ENCODE measurements around the gene MSL2.
"Not testable (repeated sequence)": the region's sequence is repeated elsewhere in the genome, so short reads cannot be mapped to it uniquely, and the experiment has no call there.

The MSL2 gene

DNA sequence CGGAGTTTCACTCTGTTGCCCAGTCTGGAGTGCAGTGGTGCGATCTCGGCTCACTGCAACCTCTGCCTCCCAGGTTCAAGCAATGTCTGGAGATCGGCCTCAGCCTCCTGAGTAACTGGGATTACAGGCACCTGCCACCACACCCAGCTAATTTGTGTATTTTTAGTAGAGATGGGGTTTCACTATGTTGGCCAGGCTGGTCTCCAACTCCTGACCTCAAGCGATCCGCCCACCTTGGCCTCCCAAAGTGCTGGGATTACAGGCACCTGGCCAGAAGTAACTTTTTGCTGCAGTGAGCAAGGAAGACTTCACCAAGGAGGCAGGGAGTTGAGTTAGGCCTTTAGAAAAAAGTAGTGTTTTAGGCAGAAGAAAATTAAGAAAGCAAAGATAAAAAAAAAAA is 3.9 kb downstream of the MSL2 start:
- not testable (repeated sequence) for DNase-seq

DNA sequence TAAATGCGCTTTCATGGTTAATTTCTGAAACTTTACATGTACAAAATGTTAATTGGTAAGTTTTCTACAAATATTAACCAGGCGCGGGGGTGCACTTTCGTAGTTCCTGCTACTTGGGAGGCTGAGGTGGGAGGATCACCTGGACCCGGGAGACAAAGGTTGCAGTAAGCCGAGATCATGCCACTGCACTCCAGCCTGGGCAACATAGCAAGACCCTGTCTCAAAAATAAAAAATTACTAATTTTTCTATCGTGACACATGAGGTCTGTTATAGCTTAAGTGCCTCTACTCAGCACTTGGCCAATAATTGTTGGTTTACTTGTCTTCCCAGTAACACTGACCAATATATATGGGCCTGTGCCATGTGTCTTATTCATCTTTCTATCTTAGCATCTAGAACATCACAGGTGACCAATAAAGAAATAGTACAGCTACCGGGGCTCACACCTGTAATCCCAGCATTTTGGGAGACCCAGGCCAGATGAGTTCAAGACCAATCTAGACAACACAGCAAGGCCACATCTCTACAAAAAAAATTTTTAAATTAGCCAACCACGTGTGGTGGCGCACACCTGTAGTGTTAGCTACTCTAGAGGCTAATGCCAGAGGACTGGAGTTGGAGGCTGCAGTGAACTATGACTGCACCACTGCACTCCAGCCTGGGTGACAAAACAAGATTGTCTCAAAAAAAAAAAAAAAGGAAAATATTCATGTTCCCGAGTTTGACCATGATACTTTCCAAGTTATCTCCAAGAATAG is 6.1 kb downstream of the MSL2 start:
- DNase-seq: no peak

DNA sequence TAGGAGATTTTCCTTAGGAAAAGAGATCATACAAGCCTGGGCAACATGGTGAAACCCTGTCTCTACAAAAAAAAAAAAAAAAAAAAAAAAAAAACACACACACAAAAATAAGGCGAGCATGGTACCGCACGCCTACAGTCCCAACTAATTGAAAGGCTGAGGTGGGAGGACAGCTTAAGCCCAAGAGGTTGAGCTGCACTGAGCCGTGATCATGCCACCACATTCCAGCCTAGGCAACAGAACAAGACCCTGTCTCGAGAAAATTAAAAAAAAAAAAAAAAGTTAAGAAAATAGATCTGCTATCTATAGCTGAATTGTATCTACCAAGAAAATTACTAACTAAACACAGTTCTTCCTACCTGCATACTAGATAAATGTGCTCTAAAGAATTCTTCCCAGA is 7.1 kb downstream of the MSL2 start:
- DNase-seq: no peak

DNA sequence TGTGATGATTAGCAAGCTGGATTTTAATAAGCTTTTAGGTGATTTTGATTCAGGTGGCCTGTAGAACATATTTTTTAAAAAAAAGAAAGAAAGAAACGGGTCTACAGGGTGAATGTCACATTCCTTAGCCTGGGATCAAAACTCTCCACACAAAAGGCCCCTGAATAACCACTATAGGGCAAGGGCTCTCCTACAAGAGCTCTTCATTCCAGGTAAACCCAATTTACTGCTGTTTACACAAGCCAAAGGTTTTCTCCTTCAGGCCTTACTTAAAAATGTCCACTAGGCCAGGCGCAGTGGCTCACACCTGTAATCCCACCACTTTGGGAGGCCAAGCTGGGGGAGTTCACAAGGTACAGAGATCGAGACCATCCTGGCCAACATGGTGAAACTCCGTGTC is 8.3 kb downstream of the MSL2 start:
- DNase-seq: no peak

DNA sequence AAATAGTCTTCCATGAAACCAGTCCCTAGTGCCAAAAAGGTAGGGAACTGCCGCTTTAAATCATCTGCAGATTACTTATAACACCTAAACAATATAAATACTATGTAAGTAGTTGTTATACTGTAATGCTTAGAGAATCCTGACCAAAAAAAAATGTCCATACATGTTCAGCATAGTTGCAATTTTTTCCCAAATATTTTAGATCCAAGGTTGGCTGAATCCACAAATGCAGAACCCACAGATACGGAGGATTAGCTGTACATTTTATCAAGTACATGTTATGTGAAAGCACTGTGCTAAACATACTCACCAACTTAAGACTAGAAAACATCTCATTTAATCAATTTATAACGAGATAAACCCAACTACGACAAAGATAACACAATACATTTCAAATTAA is 9.3 kb downstream of the MSL2 start:
- no peak for DNase-seq

DNA sequence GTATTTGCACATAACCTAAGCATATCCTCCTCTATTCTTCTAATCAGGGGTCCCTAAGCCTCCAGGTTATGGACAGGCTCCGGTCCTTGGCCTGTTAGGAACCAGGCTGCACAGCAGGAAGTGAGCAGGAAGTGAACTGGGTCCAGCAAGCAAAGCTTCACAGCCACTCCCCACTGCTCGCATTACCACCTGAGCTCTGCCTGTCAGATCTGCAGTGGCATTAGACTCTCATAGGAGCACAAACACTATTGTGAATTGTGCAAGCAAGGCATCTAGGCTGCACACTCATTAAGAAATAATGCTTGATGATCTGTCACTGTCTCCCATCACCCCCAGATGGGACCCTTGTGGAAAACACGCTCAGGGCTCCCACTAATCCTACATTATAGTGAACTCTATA is 9.8 kb downstream of the MSL2 start:
- no peak for DNase-seq

DNA sequence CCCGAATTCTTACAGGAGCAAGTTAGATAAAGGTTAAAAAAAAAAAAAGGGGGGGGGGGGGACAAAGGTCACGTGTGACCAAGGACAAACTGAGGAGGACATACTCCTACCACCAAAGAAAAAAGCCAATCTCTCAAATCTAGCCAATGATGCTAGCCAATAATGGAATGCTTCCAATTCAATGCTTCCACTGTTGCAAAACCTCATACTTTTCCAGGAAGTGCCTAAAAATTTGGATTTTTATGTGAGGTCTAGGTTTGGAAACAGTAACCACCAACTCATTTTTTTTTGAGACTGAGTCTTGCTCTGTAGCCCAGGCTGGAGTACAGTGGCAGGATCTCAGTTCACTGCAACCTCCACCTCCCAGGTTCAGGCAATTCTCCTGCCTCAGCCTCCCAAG is 11.4 kb downstream of the MSL2 start:
- DNase-seq: peak; percentile 5

DNA sequence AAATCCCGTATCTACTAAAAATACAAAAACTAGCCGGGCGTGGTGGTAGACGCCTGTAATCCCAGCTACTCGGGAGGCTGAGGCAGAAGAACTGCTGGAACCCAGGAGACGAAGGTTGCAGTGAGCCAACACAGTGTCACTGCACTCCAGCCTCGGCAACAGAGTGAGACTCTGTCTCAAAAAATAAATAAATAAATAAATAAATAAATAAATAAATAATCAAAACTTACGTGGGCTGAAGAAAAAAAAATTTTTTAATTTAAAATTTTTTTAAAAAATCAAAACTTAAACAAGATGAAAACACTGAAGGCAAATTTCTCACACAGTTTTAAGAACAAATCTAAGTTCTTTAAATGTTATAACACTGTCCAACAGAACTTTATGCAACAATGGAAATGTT is 14.4 kb downstream of the MSL2 start:
- no peak for DNase-seq

DNA sequence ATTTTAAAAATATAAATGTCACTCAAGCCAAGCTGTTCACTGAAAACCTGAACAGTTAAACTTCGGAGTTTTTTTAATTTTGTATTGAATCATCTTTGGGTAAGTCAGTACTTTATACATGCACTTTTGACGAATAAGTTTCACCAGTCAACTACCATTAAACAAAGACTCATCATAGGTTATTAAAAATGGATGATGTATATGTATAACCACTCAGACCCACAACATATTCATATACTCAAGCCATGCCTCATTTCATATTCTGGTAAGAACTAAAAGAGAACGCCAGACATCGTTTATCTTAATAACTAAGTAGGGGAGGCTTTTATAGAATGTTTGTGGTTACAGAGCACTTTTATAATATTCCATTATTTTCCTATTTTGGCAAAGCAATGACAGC is 18.3 kb downstream of the MSL2 start:
- no peak for DNase-seq

DNA sequence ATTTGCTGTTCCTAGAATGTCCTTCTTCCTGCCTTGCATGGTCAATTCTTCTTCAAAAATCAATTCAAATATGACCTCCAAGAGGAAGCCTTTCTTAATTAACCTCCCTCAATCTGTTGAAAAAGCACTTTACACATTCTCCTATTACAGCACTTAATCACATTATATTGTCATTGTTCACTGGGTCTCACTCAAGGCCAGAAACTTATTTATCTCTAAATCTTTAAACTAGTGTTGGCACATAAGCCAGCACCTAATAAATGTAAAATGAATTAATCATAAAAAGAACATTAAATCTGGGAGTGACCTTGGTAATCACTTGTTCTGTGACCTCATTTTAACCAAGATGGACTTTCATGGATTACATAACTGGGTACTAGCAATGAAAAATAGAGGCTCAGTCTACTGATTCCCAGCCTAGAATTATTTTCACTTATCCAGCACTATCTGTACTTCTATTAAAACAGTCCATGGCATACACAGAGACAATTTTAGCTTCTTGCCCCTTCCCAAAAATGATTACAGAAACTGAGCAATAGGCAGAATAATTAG is 22.1 kb downstream of the MSL2 start:
- DNase-seq: no peak

DNA sequence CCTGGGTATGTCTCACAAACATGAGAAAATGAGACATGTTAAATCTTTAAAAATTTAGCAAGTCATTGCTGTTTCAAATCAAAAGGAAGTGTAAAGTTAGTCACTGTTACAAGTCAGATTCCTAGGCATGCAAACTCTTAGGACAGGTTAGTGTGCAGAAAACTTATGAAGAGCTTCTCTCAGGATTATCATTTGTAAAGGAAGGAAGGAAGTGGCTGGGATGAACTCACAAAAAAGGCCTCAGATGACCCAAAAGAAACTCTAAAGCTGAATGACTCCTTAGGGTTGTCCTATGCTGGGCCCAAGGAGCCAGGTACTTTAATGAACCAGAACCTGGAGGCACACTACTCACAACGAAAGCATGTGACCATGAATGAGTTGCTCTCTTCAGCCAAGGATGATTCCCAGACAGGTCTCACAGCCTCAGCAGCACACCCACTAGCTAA is 25.0 kb downstream of the MSL2 start:
- DNase-seq: no peak

DNA sequence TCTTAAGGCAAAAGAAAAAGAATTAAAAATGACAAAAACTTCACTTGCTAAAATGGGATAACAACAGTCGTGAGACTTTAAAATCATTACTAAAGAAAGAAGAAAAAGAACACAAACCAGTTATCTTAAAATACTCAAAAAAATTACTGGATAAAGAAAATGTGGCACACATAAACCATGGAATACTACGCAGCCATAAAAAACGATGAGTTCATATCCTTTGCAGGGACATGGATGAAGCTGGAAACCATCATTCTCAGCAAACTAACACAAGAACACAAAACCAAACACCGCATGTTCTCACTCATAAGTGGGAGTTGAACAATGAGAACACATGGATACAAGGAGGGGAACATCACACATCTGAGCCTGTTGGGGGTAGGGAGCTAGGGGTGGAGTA is 27.9 kb downstream of the MSL2 start:
- DNase-seq: not testable (repeated sequence)

DNA sequence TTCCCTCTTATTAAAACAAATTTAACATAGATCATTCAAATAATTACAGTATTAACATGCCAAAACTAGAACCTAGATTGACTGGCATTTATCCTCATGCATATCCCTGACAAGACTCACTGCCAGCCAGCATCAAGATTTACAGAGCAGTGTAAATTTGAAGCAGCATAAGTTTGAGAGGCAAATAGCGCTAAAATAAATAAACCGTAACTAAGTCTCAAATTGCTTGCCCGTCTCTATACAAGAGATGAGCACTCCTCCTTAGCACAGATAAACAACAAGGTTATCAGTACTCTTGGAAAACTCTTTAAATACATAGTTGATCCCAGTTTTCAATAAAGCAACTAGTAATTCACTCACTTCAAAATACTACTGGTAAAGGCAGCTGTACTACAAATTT is 29.6 kb downstream of the MSL2 start:
- no peak for DNase-seq

DNA sequence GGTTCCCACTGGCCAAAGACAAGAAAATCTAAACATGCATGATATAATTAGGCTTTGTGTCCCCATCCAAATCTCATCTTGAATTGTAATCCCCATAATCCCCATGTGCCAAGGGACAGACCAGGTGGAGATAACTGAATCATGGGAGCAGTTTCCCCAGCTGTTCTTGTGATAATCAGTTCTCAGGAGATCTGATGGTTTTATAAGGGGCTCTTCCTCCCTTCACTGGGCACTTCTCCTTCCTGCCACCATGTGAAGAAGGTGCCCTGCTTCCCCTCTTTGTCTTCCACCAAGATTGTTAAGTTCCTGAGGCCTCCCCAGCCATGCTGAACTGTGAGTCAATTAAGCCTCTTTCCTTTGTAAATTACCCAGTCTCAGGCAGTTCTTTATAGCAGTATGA is 32.5 kb downstream of the MSL2 start:
- peak; percentile 19 for DNase-seq

DNA sequence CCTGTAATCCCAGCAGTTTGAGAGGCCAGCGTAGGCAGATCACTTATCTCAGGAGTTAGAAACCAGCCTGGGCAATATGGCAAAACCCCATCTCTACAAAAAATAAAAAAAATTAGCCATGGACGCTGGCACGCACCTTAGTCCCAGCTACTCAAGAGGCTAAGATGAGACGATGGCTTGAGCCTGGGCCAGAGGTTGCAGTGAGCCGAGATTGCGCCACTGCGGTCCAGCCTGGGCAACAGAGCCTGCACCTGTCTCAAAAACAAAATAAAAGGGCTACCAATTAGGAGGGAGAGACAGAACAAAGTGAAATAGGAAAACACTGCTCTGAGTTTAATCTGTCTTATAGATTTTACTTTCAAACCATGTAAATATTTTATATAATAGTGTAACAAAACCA is 33.8 kb downstream of the MSL2 start:
- DNase-seq: no peak

DNA sequence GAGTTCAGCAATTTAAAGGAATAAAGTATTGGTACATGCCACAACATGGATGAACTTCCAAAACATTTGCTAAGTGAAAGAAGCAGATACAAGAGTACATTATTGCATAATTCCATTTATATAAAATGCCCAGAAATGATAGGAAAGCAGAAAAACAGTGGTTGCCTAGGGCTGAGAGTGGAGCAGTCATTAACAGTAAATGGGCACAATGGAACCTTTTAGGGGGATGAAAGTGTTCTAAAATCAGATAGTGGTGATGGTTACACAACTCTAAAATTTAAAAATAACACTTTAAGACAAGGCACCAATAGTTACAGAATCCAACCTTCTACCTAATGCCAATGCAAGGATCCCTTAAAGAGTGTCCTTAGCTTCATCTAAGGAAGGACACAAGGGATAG is 34.6 kb downstream of the MSL2 start:
- DNase-seq: no peak

DNA sequence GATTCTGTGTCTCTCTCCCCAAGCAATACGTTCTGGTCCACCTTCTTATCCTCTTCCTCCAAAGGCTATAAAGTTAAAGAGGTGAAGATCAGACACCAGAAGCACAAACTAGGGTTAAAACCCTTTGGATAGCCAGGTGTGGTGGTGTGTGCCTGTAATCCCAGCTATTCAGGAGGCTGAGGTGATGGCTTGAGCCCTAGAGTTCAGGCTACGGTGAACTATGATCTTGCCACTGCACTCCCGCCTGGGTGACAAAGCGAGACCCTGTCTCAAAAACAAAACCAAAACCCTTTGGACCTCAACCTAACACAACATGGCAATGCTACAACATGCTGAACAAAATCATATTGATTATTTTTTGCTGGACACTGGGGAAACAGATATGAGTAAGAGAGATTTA is 43.2 kb downstream of the MSL2 start:
- DNase-seq: no peak

DNA sequence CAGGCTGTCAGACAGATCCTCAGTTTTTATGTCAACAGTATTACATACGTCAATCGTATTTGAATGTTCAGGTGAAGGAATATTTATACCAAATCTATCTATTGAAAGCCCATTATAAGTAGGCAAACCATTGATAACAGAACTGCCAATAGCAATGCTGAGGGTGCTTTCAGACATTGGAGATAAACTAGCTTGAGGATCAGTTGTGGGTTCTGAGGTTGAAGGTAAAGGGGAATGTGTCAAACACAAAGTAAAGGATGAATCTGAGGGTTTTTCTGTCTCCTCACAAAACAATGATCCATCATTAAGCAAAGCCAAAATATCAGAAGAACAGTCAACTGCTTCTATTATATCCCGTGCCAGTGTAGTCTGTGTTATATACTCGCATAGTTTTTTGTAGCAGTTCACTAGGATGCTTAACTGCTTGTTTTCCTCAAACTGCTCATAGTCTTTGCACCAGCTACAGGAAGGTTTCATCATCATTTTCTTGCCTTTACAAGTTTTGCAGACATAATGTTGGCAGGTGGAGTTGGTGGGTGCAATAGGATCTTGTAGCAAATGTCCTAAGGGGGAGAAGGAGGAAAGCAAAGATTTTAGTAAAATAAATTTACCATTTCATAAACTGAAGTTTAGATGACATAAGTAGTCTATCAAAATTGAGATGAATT is 43.8 kb downstream of the MSL2 start:
- no peak for DNase-seq

DNA sequence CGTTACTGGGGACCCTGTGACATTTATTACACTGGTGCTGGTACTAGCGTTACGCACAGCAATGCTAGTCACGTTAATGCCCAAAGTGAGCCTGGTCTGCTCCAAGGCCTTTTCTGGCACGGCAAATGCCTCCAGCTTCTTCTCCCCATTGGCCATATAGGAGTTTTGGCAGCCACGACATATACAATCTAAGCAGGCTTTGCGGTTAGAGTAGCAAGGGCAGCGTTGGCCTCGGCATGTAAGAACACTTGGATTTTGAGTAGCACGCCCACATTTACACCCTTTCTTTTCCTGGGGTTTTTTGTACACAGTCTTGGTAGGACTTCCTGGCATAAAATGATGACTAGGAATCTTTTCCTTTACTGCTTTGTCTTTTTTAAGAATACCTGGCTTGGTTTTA is 44.9 kb downstream of the MSL2 start:
- no peak for DNase-seq

DNA sequence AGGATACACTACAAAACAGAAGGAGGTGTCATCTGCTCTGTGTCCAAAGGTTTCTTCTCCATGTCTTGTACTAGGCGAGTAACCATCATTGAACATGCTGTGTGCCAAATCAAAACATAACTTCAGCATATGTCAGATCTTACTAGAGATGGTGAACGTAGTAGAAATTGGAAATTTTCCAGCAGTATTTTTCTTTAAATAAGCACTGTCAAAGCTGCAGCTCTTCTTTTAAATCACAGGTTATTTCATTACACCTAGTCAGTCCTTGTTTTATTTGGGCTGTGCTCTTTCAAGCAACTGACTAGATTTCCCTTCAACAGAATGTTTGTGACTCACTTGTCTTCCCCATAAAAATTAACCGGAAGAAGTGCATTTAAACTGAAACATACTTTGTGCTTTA is 46.5 kb downstream of the MSL2 start:
- DNase-seq: no peak

DNA sequence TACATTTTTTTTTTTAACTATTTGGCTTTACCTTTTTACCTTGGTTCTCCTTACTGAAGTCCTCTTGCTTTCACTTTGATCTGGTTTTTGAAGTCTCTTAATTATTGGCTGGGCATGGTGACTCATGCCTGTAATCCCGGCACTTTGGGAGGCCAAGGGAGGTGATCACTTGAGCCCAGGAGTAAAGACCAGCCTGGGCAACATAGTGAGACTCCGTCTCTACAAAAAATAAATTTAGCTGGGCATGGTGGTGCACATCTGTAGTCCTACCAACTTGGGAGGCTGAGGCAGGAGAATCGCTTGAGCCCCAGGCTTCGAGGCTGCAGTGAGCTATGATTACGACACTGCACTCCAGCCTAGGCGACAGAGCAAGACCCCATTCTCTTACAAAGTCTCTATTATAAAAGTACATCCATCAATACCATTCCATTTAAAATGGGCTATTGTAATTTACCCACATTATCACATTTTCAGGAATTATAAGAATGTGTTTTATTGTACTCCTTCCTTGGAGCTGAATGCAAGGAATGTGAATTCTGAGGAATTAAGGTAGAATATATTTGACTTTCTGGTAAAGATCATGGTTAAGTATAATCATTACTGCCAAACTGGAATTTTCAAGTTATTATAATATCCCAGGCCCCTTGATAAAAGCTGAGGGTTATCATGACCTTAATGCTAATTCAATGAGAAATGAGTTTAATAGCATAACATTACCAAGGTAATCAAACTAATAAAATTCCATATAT is 49.0 kb downstream of the MSL2 start:
- DNase-seq: no peak

DNA sequence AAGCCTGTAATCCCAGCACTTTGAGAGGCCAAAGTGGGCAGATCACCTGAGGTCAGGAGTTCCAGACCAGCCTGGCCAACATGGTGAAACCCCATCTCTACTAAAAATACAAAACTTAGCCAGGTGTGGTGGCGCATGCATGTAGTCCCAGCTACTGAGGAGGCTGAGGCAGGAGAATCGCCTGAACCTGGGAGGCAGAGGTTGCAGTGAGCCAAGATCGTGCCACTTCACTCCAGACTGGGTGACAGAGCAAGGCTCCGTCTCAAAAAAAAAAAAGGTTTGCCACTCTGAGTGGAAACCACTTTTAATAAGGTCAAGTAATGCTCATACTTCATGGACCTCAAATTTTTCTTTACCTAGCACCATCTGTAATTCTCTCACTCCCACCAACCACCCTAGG is 51.7 kb downstream of the MSL2 start:
- not testable (repeated sequence) for DNase-seq

DNA sequence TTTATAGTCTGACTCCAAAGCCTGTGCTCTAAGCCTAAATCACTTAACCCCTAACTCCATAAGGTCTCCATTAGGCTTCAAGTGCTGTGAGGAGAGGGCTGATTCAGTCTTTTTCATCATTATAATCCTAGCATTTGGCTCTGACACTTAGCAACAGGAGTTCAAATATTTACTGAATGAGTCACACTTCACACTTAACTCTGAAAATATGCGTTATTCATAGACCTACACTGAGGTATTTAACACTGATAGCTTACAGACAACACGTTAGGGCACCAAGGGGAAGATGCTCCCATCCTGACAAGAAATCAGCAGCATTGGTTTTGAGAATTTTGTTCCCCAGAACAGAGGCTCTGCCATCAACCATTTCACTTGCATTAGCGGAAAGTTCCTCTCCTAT is 53.5 kb downstream of the MSL2 start:
- peak; percentile 32 for DNase-seq

DNA sequence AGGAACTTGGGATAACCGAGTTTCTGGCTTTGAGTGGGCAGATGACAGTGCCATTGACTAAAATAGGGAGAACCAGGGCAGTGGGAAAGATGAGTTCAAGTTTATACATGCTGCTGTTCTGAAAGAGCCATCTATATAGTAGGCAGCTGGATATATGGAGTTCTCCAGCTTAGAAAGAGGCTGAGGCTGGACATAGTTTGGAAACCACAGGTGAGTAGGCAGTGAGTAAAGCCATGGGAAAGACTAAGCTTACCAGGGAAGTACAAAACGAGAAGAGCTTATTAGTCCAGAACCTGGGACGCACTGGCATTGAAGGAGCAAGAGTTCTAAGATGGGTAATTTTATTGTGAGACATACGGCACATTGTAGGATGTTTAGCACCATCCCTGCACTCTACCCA is 54.2 kb downstream of the MSL2 start:
- no peak for DNase-seq

All from MV-4-11 (cell line).